HCT116 (cell line): Measurements from ENCODE around the gene RNF112.

ENCODE experiments used
- CBX3 ChIP-seq: IDR thresholded peaks from 2 replicates; pipeline ENCODE4 v1.6.1; 2012; ENCODE audit warnings: low read depth
- CEBPB ChIP-seq: IDR thresholded peaks from 2 replicates; pipeline ENCODE4 v1.6.1; 2012; ENCODE audit warnings: low read depth
- EZH2 ChIP-seq: fragments of 200-600 bp; sonication (generic); IDR thresholded peaks from 2 replicates; pipeline ENCODE4 v1.6.1; 2017; ENCODE audit warnings: antibody characterized with exemption, mixed run types
- EZH2phosphoT487 ChIP-seq: fragments of 200-600 bp; IDR thresholded peaks from 2 replicates; pipeline ENCODE4 v1.6.1; 2018; ENCODE audit warnings: antibody characterized with exemption, borderline replicate concordance
- JUND ChIP-seq: IDR thresholded peaks from 2 replicates; pipeline ENCODE4 v1.6.1; 2012
- POLR2AphosphoS5 ChIP-seq: IDR thresholded peaks from 2 replicates; pipeline ENCODE4 v1.6.1; 2011; ENCODE audit warnings: mild to moderate bottlenecking, low read depth, low read length, moderate library complexity
- RAD21 ChIP-seq: IDR thresholded peaks from 2 replicates; pipeline ENCODE4 v1.6.1; 2012; ENCODE audit warnings: low read depth, mild to moderate bottlenecking
- SP1 ChIP-seq: IDR thresholded peaks from 2 replicates; pipeline ENCODE4 v1.6.1; 2012; ENCODE audit warnings: low read depth
- YY1 ChIP-seq: IDR thresholded peaks from 2 replicates; pipeline ENCODE4 v1.6.1; 2011; ENCODE audit warnings: low read length, low read depth, moderate library complexity, mild to moderate bottlenecking; ENCODE audit not compliant: insufficient replicate concordance; ENCODE audit errors: extremely low read depth
- ZBTB33 ChIP-seq: IDR thresholded peaks from 2 replicates; pipeline ENCODE4 v1.6.1; 2011; ENCODE audit warnings: mild to moderate bottlenecking, low read length, moderate library complexity; ENCODE audit not compliant: insufficient replicate concordance; ENCODE audit errors: extremely low read depth
- ZFX ChIP-seq: fragments of 450-650 bp; IDR thresholded peaks from 2 replicates; pipeline ENCODE4 v1.6.1; 2017
- TF ChIP-seq, protein P1 (sequence below), 3 experiments: fragments of 200-600 bp in 1 of 3; sonication (generic) in 1 of 3; IDR thresholded peaks in 2 of 3; conservative IDR thresholded peaks in 1 of 3; 2 replicates each; pipeline ENCODE4 v1.5.1; 2012 to 2017; ENCODE audit warnings: low read depth in 2 of 3, low read length in 2 of 3, antibody characterized with exemption in 1 of 3, borderline replicate concordance in 1 of 3, control low read depth in 1 of 3, mild to moderate bottlenecking in 1 of 3, mixed read lengths in 1 of 3, mixed run types in 1 of 3, moderate library complexity in 1 of 3; ENCODE audit not compliant: insufficient read depth in 1 of 3
- TF ChIP-seq, protein P2 (sequence below): IDR thresholded peaks from 2 replicates; pipeline ENCODE4 v1.6.1; 2012; ENCODE audit warnings: low read depth

DNA sequence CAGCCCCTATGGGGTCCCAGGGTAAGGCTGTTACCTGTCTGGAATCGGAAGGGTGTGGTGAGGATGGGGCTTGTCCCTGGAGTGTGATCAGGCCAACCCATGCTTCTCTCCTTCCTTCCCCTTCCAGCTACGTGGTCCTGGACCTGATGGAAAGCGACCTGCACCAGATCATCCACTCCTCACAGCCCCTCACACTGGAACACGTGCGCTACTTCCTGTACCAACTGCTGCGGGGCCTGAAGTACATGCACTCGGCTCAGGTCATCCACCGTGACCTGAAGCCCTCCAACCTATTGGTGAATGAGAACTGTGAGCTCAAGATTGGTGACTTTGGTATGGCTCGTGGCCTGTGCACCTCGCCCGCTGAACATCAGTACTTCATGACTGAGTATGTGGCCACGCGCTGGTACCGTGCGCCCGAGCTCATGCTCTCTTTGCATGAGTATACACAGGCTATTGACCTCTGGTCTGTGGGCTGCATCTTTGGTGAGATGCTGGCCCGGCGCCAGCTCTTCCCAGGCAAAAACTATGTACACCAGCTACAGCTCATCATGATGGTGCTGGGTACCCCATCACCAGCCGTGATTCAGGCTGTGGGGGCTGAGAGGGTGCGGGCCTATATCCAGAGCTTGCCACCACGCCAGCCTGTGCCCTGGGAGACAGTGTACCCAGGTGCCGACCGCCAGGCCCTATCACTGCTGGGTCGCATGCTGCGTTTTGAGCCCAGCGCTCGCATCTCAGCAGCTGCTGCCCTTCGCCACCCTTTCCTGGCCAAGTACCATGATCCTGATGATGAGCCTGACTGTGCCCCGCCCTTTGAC, 30.3 kb upstream of the RNF112 start:
- TF ChIP-seq, protein P1, sequence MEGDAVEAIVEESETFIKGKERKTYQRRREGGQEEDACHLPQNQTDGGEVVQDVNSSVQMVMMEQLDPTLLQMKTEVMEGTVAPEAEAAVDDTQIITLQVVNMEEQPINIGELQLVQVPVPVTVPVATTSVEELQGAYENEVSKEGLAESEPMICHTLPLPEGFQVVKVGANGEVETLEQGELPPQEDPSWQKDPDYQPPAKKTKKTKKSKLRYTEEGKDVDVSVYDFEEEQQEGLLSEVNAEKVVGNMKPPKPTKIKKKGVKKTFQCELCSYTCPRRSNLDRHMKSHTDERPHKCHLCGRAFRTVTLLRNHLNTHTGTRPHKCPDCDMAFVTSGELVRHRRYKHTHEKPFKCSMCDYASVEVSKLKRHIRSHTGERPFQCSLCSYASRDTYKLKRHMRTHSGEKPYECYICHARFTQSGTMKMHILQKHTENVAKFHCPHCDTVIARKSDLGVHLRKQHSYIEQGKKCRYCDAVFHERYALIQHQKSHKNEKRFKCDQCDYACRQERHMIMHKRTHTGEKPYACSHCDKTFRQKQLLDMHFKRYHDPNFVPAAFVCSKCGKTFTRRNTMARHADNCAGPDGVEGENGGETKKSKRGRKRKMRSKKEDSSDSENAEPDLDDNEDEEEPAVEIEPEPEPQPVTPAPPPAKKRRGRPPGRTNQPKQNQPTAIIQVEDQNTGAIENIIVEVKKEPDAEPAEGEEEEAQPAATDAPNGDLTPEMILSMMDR (IDR thresholded peaks at IDR 0.05 in 2 of 3, conservative IDR thresholded peaks at IDR 0.05 in 1 of 3; ENCODE audit: borderline replicate concordance in 1 of 3, insufficient read depth in 1 of 3, low read depth in 2 of 3, low read length in 2 of 3) = no peak
- no peak for TF ChIP-seq POLR2AphosphoS5
- TF ChIP-seq ZFX = no peak
- TF ChIP-seq JUND = no peak
- TF ChIP-seq, protein P2, sequence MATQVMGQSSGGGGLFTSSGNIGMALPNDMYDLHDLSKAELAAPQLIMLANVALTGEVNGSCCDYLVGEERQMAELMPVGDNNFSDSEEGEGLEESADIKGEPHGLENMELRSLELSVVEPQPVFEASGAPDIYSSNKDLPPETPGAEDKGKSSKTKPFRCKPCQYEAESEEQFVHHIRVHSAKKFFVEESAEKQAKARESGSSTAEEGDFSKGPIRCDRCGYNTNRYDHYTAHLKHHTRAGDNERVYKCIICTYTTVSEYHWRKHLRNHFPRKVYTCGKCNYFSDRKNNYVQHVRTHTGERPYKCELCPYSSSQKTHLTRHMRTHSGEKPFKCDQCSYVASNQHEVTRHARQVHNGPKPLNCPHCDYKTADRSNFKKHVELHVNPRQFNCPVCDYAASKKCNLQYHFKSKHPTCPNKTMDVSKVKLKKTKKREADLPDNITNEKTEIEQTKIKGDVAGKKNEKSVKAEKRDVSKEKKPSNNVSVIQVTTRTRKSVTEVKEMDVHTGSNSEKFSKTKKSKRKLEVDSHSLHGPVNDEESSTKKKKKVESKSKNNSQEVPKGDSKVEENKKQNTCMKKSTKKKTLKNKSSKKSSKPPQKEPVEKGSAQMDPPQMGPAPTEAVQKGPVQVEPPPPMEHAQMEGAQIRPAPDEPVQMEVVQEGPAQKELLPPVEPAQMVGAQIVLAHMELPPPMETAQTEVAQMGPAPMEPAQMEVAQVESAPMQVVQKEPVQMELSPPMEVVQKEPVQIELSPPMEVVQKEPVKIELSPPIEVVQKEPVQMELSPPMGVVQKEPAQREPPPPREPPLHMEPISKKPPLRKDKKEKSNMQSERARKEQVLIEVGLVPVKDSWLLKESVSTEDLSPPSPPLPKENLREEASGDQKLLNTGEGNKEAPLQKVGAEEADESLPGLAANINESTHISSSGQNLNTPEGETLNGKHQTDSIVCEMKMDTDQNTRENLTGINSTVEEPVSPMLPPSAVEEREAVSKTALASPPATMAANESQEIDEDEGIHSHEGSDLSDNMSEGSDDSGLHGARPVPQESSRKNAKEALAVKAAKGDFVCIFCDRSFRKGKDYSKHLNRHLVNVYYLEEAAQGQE = no peak
- no peak for TF ChIP-seq EZH2phosphoT487
- TF ChIP-seq CBX3 = no peak
- TF ChIP-seq RAD21 = no peak
- TF ChIP-seq EZH2 = no peak
- TF ChIP-seq YY1 = no peak
- TF ChIP-seq SP1 = no peak
- no peak for TF ChIP-seq ZBTB33
- no peak for TF ChIP-seq CEBPB
